Astrocyte (in vitro differentiated cells and primary cell): ENCODE measurements around the gene MB.

ENCODE experiments used
- EZH2 ChIP-seq: IDR thresholded peaks from 2 replicates; pipeline ENCODE4 v1.6.1; 2012; ENCODE audit warnings: mild to moderate bottlenecking, low read length, inconsistent platforms; ENCODE audit not compliant: insufficient read depth
- TF ChIP-seq, protein P1 (sequence below): IDR thresholded peaks from 2 replicates; pipeline ENCODE4 v1.5.1; 2011; ENCODE audit warnings: low read depth, mild to moderate bottlenecking, inconsistent platforms, low read length, moderate library complexity; ENCODE audit not compliant: insufficient read depth

DNA sequence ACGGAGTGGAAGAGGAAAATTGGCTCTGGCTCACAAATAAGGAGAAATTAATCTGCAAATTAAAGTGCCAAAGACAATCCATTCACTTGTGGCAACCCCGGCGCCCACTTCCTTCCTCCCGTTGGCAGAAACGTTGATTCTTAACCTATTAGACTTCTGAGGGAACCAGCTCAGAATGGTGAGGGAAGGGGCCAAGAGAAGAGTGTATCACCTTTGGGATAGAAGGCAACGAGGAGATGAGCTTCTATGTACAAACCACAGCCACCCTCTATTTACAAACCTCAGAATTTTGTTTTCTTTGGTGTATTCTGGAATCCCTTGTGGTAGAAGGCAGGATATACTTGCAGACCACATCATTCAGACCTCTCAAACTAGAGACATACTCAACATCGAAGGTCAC lies 1.1 kb downstream of the MB start:
- TF ChIP-seq EZH2: no peak
- TF ChIP-seq, protein P1, sequence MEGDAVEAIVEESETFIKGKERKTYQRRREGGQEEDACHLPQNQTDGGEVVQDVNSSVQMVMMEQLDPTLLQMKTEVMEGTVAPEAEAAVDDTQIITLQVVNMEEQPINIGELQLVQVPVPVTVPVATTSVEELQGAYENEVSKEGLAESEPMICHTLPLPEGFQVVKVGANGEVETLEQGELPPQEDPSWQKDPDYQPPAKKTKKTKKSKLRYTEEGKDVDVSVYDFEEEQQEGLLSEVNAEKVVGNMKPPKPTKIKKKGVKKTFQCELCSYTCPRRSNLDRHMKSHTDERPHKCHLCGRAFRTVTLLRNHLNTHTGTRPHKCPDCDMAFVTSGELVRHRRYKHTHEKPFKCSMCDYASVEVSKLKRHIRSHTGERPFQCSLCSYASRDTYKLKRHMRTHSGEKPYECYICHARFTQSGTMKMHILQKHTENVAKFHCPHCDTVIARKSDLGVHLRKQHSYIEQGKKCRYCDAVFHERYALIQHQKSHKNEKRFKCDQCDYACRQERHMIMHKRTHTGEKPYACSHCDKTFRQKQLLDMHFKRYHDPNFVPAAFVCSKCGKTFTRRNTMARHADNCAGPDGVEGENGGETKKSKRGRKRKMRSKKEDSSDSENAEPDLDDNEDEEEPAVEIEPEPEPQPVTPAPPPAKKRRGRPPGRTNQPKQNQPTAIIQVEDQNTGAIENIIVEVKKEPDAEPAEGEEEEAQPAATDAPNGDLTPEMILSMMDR: no peak
